ENCODE results near the gene TGFB1I1. TPM values are rescaled to one million over a fixed set of nuclear protein-coding genes. Genes with fewer than 3 reads are reported as not detected.
"Not testable (repeated sequence)": the region's sequence is repeated elsewhere in the genome, so short reads cannot be mapped to it uniquely, and the experiment has no call there.

TGFB1I1 gene
- total RNA-seq, 1 experiment from 2014 or later = 9.3 TPM

GRCh38 chr16:31501226-31501965, 29.4 kb downstream of the TGFB1I1 start:
- no peaks in the 10 kb centered on the region for H3K36me3 ChIP-seq (ENCODE audit: control insufficient read depth, insufficient read depth, low read length)
- ChIA-PET POLR2A (interaction anchor here (1.0 kb wide), 2 partner anchors 24 to 211 kb away, joined by 3 to 4 read pairs; a partner anchor contains a TSS), CTCF (interaction anchor here (0.6 kb wide), 1 partner anchor 30 kb away, joined by 3 read pairs; no protein-coding TSS in a partner anchor)
- no TSS peak for BruUV-seq (replicated peaks)
- H3K27me3 Mint-ChIP-seq (ENCODE audit: insufficient read depth, unreplicated experiment) = no peaks in the 10 kb centered on the region
- peaks cover 5% of the 10 kb centered on the region for H3K36me3 Mint-ChIP-seq (ENCODE audit: insufficient read depth, unreplicated experiment)
- TF ChIP-seq CTCF (IDR thresholded peaks at IDR 0.05; ENCODE audit: insufficient read depth in 1 of 2, low read depth in 1 of 2, low read length in 1 of 2, severe bottlenecking in 1 of 2, unreplicated experiment in 1 of 2) = no peak
- no peaks in the 10 kb centered on the region for H3K27me3 ChIP-seq (replicated peaks; ENCODE audit: control insufficient read depth, insufficient read depth, low read length)
- peaks cover 14% of the 10 kb centered on the region for H3K4me1 ChIP-seq
- no peak overlapping the region for H3K27ac Mint-ChIP-seq (ENCODE audit: unreplicated experiment)
- peaks cover 6% of the 10 kb centered on the region for H3K4me1 Mint-ChIP-seq (ENCODE audit: low read depth, unreplicated experiment)
- H3K9me3 Mint-ChIP-seq (ENCODE audit: unreplicated experiment) = no peaks in the 10 kb centered on the region
- no peak overlapping the region for H3K4me3 Mint-ChIP-seq (ENCODE audit: unreplicated experiment)
- intact Hi-C loops (cut with micrococcal nuclease; ENCODE audit: unreplicated experiment) = no loop called here
- no peak for DNase-seq
- no peak overlapping the region for H3K4me3 ChIP-seq (ENCODE audit: low read depth, low read length)
- H3K9me3 ChIP-seq = no peaks in the 10 kb centered on the region

- H3K27me3 ChIP-seq (replicated peaks; ENCODE audit: control insufficient read depth, insufficient read depth, low read length) = no peaks in the 10 kb centered on the region
- ChIA-PET CTCF (no interaction called here), POLR2A (interaction anchor here (1.0 kb wide), 2 partner anchors 25 to 211 kb away, joined by 3 to 4 read pairs; a partner anchor contains a TSS)
- DNase-seq = no peak
- Mint-ChIP-seq H3K36me3 (ENCODE audit: insufficient read depth, unreplicated experiment) (peaks cover 5% of the 10 kb centered on the region), H3K27me3 (ENCODE audit: insufficient read depth, unreplicated experiment) (no peaks in the 10 kb centered on the region), H3K27ac (ENCODE audit: unreplicated experiment) (no peak overlapping the region), H3K9me3 (ENCODE audit: unreplicated experiment) (no peaks in the 10 kb centered on the region), H3K4me1 (ENCODE audit: low read depth, unreplicated experiment) (peaks cover 7% of the 10 kb centered on the region), H3K4me3 (ENCODE audit: unreplicated experiment) (no peak overlapping the region)
- H3K4me3 ChIP-seq (ENCODE audit: low read depth, low read length) = no peak overlapping the region
- H3K36me3 ChIP-seq (ENCODE audit: control insufficient read depth, insufficient read depth, low read length) = no peaks in the 10 kb centered on the region
- BruUV-seq (replicated peaks) = no TSS peak
- no peak for TF ChIP-seq CTCF (IDR thresholded peaks at IDR 0.05; ENCODE audit: insufficient read depth in 1 of 2, low read depth in 1 of 2, low read length in 1 of 2, severe bottlenecking in 1 of 2, unreplicated experiment in 1 of 2)
- intact Hi-C loops (cut with micrococcal nuclease; ENCODE audit: unreplicated experiment) = no loop called here
- H3K4me1 ChIP-seq = peaks cover 14% of the 10 kb centered on the region
- no peaks in the 10 kb centered on the region for H3K9me3 ChIP-seq
These were observed 30.0 kb downstream of the TGFB1I1 start for GRCh38 chr16:31501966-31502348.

GRCh38 chr16:31502981-31503380, 31.0 kb downstream of the TGFB1I1 start:
- no TSS peak for BruUV-seq (replicated peaks)
- TF ChIP-seq CTCF (IDR thresholded peaks at IDR 0.05; ENCODE audit: insufficient read depth in 1 of 2, low read depth in 1 of 2, low read length in 1 of 2, severe bottlenecking in 1 of 2, unreplicated experiment in 1 of 2) = no peak
- H3K4me1 ChIP-seq = peaks cover 14% of the 10 kb centered on the region
- Mint-ChIP-seq H3K36me3 (ENCODE audit: insufficient read depth, unreplicated experiment) (peaks cover 5% of the 10 kb centered on the region), H3K27me3 (ENCODE audit: insufficient read depth, unreplicated experiment) (no peaks in the 10 kb centered on the region), H3K4me1 (ENCODE audit: low read depth, unreplicated experiment) (peaks cover 13% of the 10 kb centered on the region), H3K27ac (ENCODE audit: unreplicated experiment) (no peak overlapping the region), H3K4me3 (ENCODE audit: unreplicated experiment) (no peak overlapping the region), H3K9me3 (ENCODE audit: unreplicated experiment) (no peaks in the 10 kb centered on the region)
- ChIA-PET CTCF (no interaction called here), POLR2A (no interaction called here)
- no peaks in the 10 kb centered on the region for H3K9me3 ChIP-seq
- intact Hi-C loops (cut with micrococcal nuclease; ENCODE audit: unreplicated experiment) = no loop called here
- no peaks in the 10 kb centered on the region for H3K36me3 ChIP-seq (ENCODE audit: control insufficient read depth, insufficient read depth, low read length)
- H3K27me3 ChIP-seq (replicated peaks; ENCODE audit: control insufficient read depth, insufficient read depth, low read length) = no peaks in the 10 kb centered on the region
- no peak overlapping the region for H3K4me3 ChIP-seq (ENCODE audit: low read depth, low read length)
- no peak for DNase-seq

- H3K27me3 ChIP-seq (replicated peaks; ENCODE audit: control insufficient read depth, insufficient read depth, low read length); H3K4me3 ChIP-seq (ENCODE audit: low read depth, low read length); H3K36me3 Mint-ChIP-seq (ENCODE audit: insufficient read depth, unreplicated experiment); H3K9me3 Mint-ChIP-seq (ENCODE audit: unreplicated experiment); CTCF ChIA-PET; H3K27ac Mint-ChIP-seq (ENCODE audit: unreplicated experiment); H3K9me3 ChIP-seq; intact Hi-C loops (cut with micrococcal nuclease; ENCODE audit: unreplicated experiment); DNase-seq; H3K36me3 ChIP-seq (ENCODE audit: control insufficient read depth, insufficient read depth, low read length); H3K27me3 Mint-ChIP-seq (ENCODE audit: insufficient read depth, unreplicated experiment); BruUV-seq (replicated peaks); H3K4me3 Mint-ChIP-seq (ENCODE audit: unreplicated experiment): not testable (repeated sequence)
- peaks cover 13% of the 10 kb centered on the region for H3K4me1 Mint-ChIP-seq (ENCODE audit: low read depth, unreplicated experiment)
- peaks cover 14% of the 10 kb centered on the region for H3K4me1 ChIP-seq
- POLR2A ChIA-PET = interaction anchor here (0.7 kb wide), 1 partner anchor 15 kb away, joined by 3 read pairs; no protein-coding TSS in a partner anchor
These were observed 31.6 kb downstream of the TGFB1I1 start for GRCh38 chr16:31503555-31503954.

Measured in Caco-2 (cell line).